ENCODE results near the gene TTLL10.

DNA sequence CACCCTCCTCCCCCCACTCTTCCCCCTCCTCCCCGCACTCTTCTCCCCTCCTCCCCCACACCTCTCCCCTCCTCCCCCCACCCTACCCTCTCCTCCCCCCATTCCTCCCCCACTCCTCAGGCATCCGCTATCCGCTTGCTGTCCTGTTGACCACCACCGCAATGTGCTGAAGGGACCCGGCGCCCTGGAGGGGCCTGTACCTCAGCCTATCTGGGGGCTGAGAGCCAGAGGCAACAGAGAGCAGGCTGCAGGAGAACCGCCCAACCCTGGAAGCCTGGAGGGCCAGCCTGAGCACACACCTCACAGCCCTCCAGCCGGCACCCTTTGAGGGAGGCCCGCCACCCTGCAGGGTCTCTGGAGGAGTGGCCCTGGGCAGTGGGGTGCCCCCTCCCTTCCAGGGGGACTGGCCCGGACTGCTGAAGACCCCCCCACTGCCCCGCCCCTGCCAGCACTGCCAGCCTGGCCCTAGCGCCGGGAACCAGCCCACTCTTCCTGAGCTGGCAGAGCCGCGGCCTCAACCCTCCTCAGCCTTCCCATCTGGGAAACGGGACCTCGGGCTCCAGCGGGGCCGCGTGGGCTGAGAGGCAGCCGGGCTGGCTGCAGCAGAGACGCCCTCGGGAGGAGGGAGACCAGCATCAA, 71.6 kb downstream of the TTLL10 start:
- TF ChIP-seq, protein P1, sequence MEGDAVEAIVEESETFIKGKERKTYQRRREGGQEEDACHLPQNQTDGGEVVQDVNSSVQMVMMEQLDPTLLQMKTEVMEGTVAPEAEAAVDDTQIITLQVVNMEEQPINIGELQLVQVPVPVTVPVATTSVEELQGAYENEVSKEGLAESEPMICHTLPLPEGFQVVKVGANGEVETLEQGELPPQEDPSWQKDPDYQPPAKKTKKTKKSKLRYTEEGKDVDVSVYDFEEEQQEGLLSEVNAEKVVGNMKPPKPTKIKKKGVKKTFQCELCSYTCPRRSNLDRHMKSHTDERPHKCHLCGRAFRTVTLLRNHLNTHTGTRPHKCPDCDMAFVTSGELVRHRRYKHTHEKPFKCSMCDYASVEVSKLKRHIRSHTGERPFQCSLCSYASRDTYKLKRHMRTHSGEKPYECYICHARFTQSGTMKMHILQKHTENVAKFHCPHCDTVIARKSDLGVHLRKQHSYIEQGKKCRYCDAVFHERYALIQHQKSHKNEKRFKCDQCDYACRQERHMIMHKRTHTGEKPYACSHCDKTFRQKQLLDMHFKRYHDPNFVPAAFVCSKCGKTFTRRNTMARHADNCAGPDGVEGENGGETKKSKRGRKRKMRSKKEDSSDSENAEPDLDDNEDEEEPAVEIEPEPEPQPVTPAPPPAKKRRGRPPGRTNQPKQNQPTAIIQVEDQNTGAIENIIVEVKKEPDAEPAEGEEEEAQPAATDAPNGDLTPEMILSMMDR (IDR thresholded peaks at IDR 0.05; ENCODE audit: insufficient read depth, low read length, poor library complexity, severe bottlenecking): no peak
- no peak for TF ChIP-seq EZH2phosphoT487 (conservative IDR thresholded peaks at IDR 0.05; ENCODE audit: low read length)
